ENCODE data around the gene CCDC92B. TPM values are rescaled to one million over a fixed set of nuclear protein-coding genes. Genes with fewer than 3 reads are reported as not detected.
A peak's percentile ranks its signal among the peaks of the same experiment; 100 is the strongest.

CCDC92B gene
- total and polyA plus RNA-seq, 2 of the 13 experiments (the other 11 are each of a cell fraction or from before 2014, with no cell fraction given), result not detected

- peak; percentile 99 for TF ChIP-seq DBP (CRISPR knock-in tag; IDR thresholded peaks at IDR 0.05; ENCODE audit: not compliant biosample characterization)
- no peak for TF ChIP-seq DMAP1 (CRISPR knock-in tag; IDR thresholded peaks at IDR 0.05)
- peak; percentile 98 for TF ChIP-seq MXD1 (CRISPR knock-in tag; IDR thresholded peaks at IDR 0.05)
- peak; percentile 99 for TF ChIP-seq ZNF124 (CRISPR knock-in tag; IDR thresholded peaks at IDR 0.05)
- peak; percentile 97 for TF ChIP-seq REL (CRISPR knock-in tag; conservative IDR thresholded peaks at IDR 0.05)
- peak; percentile 64; the same call in 1 of the 2 replicates for TF ChIP-seq DR1 (CRISPR knock-in tag; IDR thresholded peaks at IDR 0.05)
- peak; percentile 98 for TF ChIP-seq KDM5B (CRISPR knock-in tag; IDR thresholded peaks at IDR 0.05; ENCODE audit: borderline replicate concordance)
- no peak for TF ChIP-seq NCOA1 (CRISPR knock-in tag; IDR thresholded peaks at IDR 0.05)
- peak; percentile 99 for TF ChIP-seq SATB2 (CRISPR knock-in tag; IDR thresholded peaks at IDR 0.05)
- TF ChIP-seq SMAD3 (CRISPR knock-in tag; IDR thresholded peaks at IDR 0.05), result peak; percentile 95
- TF ChIP-seq NAIF1 (CRISPR knock-in tag; IDR thresholded peaks at IDR 0.05; ENCODE audit: borderline replicate concordance), result peak; percentile 65; the same call in 1 of the 2 replicates
- TF ChIP-seq FOXO1 (CRISPR knock-in tag; IDR thresholded peaks at IDR 0.05), result peak; percentile 82
- peak; percentile 97 for TF ChIP-seq ZNF407 (CRISPR knock-in tag; IDR thresholded peaks at IDR 0.05; ENCODE audit: not compliant biosample characterization)
- TF ChIP-seq HMGXB3 (CRISPR knock-in tag; IDR thresholded peaks at IDR 0.05; ENCODE audit: borderline replicate concordance), result peak; percentile 86
Measured at GRCh38 chr17:2749784-2750181, 331 bp upstream of the CCDC92B start (continued).
